ENCODE data around the gene FRMD6.
"Not testable (repeated sequence)": the region's sequence is repeated elsewhere in the genome, so short reads cannot be mapped to it uniquely, and the experiment has no call there.

The FRMD6 gene

GRCh38 chr14:51633298-51633697 is 18.4 kb upstream of the FRMD6 start:
- DNase-seq = not testable (repeated sequence)

DNA sequence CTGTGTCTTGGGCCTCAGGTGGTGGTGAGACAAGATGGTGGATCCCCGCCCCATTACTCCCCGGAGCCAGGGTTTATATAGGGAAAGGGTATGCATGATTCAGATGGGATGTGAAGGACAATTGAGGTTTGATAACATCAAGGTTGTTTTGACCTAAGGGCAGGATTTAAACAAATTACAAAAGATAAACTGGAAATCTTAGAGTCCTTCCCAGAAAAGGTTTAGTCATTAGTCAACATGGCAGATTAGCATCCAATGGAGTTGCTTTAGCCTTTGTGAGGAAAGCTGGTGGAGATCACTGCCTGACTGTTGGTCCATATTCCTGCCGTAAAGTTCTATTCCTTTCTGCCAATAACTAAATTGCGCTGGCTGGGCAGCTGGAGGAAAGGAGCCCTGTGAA is 15.6 kb upstream of the FRMD6 start:
- no peak for DNase-seq

DNA sequence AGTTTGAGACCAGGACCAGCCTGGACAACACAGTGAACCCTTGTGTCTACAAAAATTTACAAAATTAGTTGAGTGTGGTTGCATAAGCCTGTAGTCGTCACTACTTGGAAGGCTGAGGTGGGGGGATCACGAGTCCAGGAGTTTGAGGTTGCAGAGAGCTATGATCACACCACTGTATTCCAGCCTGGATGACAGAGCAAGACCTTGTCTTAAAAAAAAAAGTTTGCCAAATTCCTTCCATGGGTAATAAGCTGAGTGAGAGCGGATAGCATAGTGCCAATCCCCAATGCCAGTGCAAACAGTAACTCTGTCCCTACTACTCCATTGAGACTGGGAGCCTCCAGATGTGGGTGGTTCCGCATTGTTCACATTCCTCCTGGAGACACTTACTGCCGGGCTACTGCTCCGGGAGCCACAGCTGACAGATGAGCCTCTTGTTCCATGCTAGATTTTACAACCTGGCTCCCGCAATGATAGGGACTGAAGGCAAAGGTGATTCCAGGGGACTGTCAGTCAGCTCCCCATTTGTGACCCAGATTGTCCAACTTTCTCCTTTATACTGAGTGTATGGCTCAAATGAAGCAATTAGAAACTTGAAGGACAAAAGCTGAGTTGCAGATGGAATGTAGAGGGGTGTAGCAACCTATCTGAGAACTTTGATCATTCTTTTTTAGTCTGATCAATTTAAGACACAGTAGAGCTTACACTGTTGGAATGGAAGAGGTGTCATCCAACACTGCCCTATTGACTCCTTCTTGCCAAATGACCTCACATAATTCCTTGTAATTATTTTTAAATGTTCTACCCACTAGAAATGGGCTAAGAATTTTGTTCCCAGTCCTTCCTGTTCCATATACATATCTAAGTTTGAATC is 13.4 kb upstream of the FRMD6 start:
- DNase-seq = no peak

- DNase-seq = no peak
Measured at GRCh38 chr14:51639668-51640316, 11.9 kb upstream of the FRMD6 start.

DNA sequence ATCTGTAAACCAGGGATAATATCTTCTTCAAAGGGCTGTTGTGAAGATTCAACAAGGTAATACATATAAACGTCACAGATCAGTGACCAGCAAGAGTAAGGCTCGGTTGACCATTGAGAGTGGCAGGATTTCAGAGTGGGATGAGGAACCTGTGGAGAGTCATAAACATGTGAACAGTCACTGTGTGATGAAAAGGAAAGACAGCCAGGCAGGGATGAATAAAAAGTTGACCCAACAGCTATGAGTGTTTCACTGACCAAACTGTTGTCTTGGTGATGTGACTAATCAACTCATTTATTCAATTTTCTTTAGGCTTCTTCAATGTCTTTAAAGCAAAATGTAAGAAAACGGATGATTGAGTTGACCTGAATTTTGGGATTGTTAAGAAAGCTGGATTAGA is 8.6 kb upstream of the FRMD6 start:
- no peak for DNase-seq

GRCh38 chr14:51644217-51644933 is 7.3 kb upstream of the FRMD6 start:
- DNase-seq = no peak

GRCh38 chr14:51648296-51648695 is 3.4 kb upstream of the FRMD6 start:
- DNase-seq = no peak

GRCh38 chr14:51650716-51651387 is 858 bp upstream of the FRMD6 start:
- DNase-seq = no peak

GRCh38 chr14:51652168-51653078 is 713 bp downstream of the FRMD6 start:
- no peak for DNase-seq

- no peak for DNase-seq
Measured at GRCh38 chr14:51653079-51653774, 1.5 kb downstream of the FRMD6 start.

DNA sequence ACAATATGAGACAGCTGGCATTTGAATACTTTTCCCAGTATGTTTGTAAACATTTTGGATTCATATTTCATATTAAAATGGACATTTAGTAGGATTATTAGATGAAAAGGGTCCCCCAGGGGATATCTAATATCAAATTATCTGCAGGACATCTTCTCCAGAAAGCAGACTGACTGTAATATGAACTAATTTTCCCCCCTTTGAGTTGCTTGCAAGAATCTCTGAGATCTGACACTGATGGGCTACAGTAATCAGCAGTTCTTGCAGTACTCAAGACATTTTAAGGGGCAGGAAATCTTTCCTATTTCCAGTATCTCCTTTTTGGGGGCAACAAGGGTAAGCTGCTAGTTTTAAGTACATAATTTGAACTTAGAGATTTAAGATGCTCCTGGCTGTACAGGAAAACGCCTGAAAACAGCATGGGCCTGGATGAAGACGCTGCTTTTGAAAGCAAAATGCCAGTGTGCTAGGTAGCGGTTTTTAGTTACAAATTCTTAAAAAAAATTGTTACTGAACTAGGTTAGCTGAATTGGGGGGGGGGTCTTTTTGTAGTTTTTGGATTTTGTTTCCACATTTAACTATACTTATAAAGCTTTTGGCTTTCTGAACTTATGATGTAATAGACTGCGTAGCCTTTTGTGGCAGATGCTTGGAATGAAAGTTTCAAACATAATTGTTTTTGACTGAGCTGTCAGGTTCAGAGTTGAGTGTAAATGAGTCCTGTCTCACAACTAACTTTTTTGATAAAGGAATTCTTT is 2.2 kb downstream of the FRMD6 start:
- DNase-seq = no peak

GRCh38 chr14:51654533-51654845 is 2.8 kb downstream of the FRMD6 start:
- no peak for DNase-seq

DNA sequence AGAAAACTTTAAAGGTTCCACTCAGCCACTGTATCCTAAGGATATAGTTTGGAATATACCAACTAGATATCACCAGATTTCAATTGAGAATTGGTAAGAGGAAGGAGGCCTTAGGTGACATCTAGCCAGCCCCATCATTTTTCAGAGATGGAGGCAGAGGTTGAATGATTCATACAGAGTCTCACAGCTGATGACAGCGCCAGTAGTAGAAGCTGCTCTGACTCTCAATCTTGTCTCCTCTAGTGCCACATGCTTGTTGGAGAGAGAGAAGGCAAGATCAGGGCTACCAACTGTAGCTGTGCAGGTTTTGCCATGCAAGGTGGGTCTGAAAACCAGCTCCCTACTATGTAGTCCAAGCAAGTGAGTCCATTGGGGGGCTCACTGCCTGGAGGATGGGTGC is 6.1 kb downstream of the FRMD6 start:
- DNase-seq = no peak

DNA sequence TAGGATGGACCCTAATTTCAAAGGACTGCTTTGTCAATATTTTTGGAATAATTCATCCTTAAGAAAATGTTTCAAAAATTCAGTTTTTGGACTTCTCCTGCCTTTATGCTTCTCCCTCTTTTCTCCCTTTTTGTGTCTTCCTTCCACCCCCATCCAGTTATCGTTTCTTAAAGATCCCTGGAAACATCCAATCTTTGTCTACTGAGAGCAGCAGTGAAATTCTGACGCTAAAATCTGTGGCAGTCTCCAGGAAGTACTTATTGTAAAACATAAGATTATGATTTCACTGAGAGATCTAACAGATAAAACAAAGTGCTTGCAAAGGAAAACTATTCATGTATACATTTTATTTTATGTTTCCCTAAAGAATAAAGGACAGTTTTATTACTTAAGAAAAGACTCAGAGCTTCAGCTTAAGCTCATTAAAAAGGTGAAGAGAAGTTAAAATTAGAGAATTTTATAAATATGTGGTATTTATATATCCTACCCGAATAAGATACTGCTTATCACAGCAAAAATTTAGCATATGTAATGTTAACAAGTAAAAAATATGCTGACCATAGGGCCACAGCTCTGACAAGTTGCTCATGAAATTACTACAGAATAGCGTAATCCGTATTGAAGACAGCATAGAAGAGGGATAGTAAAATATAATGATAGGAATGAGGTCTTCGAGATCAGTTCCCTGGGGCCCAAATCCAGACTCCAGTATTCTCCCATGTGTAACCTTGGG is 6.9 kb downstream of the FRMD6 start:
- no peak for DNase-seq

DNA sequence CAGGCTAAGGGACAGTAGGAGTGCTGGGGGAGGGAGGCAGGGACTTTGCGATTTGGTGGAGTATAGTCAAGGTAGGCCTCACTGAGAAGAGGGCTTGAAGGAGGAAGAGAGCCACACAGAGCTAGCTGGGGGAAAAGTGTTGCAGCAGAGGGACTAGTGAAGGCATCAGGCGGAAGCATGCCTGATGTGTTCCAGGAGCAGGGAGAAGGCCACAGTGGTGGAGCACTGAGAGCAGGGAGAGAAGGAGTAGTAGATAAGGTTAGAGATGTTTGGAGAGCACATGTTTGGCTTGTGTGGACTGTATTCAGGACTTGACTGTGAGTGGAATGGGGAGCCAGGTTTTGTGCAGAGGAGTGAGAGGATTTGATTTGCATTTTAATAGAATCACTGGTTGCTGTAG is 9.0 kb downstream of the FRMD6 start:
- DNase-seq = no peak

GRCh38 chr14:51661504-51661903 is 9.8 kb downstream of the FRMD6 start:
- no peak for DNase-seq

- no peak for DNase-seq
Measured at GRCh38 chr14:51663783-51664326, 12.1 kb downstream of the FRMD6 start.

DNA sequence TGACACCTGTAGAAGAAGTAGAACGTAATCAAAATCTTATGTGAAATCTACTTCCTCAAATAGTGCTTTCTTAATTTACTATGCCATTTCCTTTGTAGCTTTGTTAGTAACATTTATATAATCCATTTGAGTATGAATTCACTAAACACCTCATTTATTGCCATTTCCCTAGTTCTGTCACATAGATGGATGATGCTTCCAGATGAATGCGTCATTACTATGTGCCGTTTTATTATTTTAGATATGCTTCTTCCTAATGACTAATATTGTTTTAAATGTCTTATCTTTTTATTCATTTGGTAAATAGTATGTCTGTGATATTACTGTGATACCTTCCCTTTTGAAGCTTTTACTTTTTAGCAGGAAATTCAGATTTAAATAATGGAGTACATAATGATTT is 14.4 kb downstream of the FRMD6 start:
- DNase-seq = no peak

DNA sequence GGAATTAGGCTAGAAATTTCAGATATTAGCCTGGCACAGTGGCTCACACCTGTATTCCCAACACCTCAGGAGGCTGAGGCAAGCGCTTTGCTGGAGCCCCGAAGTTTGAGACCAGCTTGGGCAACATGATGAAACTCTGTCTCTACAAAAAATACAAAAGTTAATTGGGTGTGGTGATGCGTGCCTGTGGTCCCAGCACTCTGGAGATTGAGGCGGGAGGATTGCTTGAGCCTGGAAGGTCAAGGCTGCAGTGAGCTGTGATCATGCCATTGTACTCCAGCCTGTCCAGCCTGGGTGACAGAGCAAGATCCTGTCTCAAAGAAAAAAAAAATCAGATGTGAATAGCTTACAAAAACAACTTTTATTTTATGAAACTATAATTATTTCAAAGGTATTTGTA is 15.1 kb downstream of the FRMD6 start:
- DNase-seq = no peak

DNA sequence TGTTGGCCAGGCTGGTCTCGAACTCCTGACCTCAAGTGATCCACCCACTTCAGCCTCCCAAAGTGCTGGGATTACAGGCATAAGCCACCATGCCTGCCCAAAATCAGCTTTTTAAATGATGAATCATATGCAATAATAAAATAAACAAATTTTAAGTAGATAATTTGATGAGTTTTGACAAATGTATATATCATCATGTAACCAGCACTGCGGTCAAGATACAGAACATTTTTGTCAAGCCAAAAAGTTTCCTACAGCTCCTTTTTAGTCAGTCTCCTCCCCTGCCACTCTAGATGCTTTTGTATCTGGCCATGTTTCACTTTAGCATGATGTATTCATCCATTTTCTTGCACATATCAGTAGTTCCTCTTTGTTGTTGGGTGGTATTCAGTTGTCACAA is 17.2 kb downstream of the FRMD6 start:
- DNase-seq = no peak

Measured in effector CD4-positive, alpha-beta T cell (primary cell).